Ishikawa (cell line): ENCODE data around the gene GADL1.

ENCODE experiments used
- CEBPB ChIP-seq: IDR thresholded peaks from 2 replicates; pipeline ENCODE4 v1.6.1; 2012
- EGR1 ChIP-seq: IDR thresholded peaks from 2 replicates; pipeline ENCODE4 v1.6.1; 2012
- FOXM1 ChIP-seq: IDR thresholded peaks from 2 replicates; pipeline ENCODE4 v1.6.1; 2012; ENCODE audit warnings: low read depth, borderline replicate concordance
- RAD21 ChIP-seq: IDR thresholded peaks from 2 replicates; pipeline ENCODE4 v1.6.1; 2012; ENCODE audit warnings: low read depth
- TF ChIP-seq, protein P1 (sequence below): IDR thresholded peaks from 2 replicates; pipeline ENCODE4 v1.6.1; 2012; ENCODE audit warnings: low read depth, mild to moderate bottlenecking

- no peak for TF ChIP-seq EGR1
- TF ChIP-seq FOXM1 = no peak
- no peak for TF ChIP-seq CEBPB
- no peak for TF ChIP-seq RAD21
- TF ChIP-seq, protein P1, sequence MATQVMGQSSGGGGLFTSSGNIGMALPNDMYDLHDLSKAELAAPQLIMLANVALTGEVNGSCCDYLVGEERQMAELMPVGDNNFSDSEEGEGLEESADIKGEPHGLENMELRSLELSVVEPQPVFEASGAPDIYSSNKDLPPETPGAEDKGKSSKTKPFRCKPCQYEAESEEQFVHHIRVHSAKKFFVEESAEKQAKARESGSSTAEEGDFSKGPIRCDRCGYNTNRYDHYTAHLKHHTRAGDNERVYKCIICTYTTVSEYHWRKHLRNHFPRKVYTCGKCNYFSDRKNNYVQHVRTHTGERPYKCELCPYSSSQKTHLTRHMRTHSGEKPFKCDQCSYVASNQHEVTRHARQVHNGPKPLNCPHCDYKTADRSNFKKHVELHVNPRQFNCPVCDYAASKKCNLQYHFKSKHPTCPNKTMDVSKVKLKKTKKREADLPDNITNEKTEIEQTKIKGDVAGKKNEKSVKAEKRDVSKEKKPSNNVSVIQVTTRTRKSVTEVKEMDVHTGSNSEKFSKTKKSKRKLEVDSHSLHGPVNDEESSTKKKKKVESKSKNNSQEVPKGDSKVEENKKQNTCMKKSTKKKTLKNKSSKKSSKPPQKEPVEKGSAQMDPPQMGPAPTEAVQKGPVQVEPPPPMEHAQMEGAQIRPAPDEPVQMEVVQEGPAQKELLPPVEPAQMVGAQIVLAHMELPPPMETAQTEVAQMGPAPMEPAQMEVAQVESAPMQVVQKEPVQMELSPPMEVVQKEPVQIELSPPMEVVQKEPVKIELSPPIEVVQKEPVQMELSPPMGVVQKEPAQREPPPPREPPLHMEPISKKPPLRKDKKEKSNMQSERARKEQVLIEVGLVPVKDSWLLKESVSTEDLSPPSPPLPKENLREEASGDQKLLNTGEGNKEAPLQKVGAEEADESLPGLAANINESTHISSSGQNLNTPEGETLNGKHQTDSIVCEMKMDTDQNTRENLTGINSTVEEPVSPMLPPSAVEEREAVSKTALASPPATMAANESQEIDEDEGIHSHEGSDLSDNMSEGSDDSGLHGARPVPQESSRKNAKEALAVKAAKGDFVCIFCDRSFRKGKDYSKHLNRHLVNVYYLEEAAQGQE = no peak
These were observed 100.7 kb downstream of the GADL1 start for GRCh38 chr3:30793740-30794139.
